HG03354 (cell line): ENCODE results near the gene RBPJ.
A peak's percentile ranks its signal among the peaks of the same experiment; 100 is the strongest.
"Not testable (repeated sequence)": the region's sequence is repeated elsewhere in the genome, so short reads cannot be mapped to it uniquely, and the experiment has no call there.

Experiments used
- ATAC-seq: cut with Tn5 transposase; IDR thresholded peaks from one replicate; pipeline ENCODE4 v1.9.1; 2021; ENCODE audit warnings: mild to moderate bottlenecking; ENCODE audit not compliant: unreplicated experiment, poor library complexity, severe bottlenecking

RBPJ gene

DNA sequence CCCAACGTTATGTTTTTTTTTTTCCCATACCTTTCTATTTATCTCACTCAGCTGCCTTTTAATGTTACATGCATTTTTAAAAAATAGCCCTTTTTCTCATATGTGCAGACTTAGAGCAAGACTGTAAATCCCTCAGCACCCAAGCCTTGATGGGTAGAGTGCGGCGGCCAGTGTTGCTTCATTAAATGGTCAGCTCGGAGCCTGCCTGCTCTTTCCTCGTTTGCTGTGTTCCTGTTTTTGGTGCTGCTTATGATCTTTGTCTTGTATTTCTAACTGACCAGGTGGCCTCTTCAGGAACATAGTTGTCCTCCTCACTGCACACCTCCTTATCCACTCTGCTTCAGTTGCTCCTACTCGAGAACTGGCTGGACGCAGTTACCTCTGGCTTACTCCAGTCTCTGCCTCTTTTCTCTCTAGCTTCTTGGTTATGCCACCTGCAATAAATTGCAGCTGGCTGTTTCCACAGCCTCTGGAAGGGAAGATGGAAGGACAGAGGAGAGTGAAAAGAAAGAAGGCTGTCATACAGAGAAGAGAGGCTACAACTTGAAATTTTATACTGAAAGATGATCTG, 10.7 kb downstream of the RBPJ start:
- ATAC-seq: no peak

DNA sequence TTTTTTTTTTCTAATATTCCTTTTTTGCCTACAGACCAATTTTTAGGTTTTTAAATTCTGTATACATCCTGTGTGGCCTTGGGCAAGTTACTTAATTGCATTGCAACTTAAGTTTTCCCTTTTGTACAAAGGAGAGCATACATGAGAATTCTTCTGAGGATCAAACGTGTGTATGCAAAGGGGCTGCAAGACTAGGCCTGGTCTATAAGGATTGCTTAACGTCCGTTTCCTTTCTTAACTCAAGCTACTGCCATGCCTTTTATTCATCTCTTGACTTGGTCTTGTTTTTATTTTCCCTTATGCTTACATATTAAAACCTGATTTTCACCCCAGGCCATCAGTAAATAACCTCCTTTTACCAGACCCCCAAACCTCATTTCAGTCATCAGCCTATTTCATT, 13.6 kb downstream of the RBPJ start:
- no peak for ATAC-seq

GRCh38 chr4:26337612-26338011, 16.8 kb downstream of the RBPJ start:
- no peak for ATAC-seq

DNA sequence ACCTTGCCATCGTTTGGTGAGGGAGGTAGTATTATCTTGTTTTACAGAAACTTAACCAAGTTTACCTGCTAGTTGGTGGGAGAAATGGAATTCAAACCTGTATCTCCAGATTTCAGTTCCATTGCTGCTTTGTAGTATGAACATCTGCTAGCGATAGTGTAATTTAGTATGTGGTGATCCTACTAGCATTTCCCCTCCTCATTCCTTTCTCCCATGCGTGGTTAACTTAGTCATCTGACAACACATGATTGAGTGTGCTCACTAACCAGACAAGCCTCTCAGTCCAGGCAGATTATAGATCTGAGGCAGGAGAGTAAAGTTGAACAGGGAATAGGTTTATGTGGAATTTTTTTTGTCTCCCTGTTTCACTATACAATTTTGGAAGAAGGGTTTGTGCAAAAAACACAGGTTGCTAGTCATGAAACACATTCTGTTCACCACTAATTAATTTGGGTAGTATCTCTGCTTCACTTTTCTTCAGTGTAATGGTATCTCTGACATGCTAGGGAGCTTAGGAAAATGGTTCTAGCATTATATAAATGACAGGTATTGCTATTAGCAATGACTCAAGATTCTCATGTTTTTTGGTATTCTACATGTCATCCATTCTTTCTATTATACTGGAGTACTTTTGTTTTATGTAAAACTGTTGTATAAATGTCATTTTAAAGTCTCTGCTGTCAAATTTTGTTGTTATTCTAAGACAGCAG, 21.7 kb downstream of the RBPJ start:
- no peak for ATAC-seq

DNA sequence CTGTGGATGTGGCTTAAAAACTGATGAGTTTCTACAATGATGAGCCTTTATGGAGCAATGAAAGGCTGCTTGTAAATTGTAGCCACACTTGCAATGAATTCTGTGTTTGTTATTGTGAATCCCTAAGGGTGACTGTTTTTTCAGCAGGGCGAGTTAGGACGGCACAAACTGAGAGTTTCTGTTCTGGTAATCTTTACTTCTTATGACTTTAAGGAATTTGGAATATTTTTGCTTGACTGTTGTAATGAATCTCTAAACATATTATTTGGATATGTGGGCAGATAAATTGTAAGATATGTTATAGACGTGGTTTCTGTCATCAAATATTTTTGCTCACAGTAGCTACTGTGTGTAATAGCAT, 22.2 kb downstream of the RBPJ start:
- no peak for ATAC-seq

- no peak for ATAC-seq
These were observed 24.2 kb downstream of the RBPJ start for GRCh38 chr4:26344901-26345564.

GRCh38 chr4:26345565-26345938, 24.7 kb downstream of the RBPJ start:
- ATAC-seq: no peak

DNA sequence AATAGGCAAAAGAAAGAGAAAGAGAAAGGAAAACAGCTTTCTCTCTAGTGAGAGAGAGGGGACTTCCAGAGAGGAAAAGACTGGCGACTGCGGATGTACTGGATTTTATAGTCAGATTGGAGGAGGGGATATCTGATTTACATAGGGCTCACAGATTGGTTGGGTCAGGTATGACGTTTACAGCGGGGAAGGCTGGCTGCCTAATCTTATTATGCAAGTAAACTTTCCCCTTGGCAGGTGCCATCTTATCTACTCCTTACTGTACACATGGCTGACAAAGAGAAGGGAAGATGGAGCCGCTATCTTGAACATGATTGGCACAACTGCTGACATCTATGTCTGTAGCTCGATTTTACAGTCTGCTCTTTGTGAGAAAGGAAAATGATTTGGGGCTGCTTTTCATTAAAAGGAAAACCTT, 25.4 kb downstream of the RBPJ start:
- no peak for ATAC-seq

GRCh38 chr4:26349496-26349895, 28.7 kb downstream of the RBPJ start:
- ATAC-seq: peak; percentile 70

DNA sequence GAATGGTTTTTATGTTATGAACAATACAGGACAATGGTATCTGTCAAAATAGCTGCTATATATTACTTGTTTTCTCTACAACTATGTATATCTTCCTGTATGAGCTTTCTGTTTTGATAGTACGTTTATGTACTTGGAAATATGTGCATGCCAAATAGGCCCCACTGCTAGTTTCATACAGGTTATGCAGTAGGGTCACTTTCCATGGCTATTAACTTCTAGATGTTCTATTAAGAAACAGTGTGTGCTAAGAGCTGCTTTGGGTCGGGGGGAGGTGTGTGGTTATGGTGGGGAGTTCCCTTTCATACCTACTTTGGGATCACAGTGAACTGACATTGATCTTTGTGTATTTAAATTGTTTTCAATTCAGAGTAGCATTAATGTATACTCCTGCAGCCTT, 30.9 kb downstream of the RBPJ start:
- peak; percentile 52 for ATAC-seq

GRCh38 chr4:26354491-26354890, 33.7 kb downstream of the RBPJ start:
- no peak for ATAC-seq

DNA sequence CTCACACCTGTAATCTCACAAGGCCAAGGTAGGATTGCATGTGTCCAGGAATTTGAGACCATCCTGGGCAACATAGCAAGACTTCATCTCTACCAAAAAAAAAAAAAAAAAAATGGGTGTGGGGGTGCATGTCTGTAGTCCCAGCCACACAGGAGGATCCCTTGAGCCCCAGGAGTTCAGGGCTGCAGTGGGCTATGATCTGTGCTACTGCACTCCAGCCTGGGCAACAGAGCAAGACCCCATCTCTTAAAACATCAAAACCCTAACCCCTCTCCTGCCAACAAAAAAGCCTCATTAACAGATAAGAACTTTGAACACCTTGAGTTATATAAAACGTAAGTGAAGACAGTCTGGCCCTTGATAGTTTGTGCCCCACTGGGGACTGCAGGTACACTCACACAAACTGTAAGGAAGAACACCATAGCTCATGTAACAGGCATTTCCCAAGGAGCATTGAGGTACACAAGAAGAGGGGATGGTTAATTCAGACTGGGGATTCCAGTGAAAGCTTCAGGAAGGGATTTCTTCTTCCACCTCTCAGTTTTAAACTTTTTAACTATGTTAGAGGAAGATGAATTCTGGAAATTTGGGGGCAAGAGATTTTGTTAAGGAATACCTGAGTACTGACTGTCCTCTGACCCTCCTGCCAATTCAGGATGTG, 34.7 kb downstream of the RBPJ start:
- ATAC-seq: no peak

DNA sequence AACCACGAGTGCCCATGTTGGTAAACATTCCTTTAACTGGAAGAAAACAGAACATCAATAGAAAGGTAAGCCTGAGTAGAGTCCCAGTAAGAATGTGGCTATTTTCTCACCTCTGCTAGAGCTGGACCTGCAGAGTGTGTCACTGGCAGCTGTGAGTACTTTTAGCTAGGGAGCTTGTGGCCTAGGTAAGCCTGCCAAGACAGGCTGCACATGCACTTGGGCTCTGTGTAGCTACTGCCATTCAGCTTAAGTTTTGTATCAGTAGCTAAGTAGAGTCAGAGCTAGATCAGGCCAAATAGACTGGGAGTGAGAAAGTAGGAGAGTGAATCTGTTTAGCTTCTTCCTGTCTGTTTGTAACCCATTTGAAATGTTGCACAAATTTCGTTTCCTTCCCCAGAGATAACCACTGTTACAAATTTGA, 35.3 kb downstream of the RBPJ start:
- peak; percentile 51 for ATAC-seq

DNA sequence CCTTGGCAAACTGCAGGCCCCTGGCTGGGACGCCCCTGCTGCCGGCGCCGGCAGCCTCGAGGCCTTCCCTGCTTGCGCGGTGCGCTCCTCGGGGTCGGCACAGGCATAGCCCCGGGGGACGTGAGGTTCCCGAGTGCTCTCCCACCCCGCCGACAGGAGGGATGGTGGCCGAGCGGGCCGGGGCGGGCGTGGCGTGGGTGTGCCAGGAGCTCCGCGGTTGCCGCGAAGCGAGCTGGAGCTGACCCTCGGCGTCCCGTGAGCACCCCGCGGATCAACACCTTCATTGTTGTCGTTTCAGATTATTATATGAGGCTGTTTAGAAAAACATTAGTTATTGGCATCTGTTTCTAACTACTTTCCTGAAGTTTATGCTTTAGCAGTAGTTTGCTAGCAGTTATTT, 38.7 kb downstream of the RBPJ start:
- ATAC-seq: not testable (repeated sequence)

DNA sequence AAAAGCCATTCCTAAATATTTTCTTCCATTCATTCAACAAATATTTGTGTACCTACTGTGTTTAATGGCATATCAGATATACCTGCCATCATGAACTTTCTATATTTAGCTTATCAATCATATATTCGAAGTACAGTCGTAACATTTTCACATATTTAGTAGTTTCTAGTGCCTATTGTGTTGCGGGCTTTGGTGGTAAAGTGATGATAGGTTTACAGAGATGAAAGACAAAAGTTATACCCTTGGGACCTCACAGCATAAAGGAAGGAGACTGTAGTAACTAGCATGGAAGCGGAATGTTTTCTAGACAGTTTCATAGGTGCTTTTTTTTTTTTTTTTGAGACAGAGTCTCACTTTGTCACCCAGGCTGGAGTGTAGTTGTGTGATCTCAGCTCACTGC, 39.5 kb downstream of the RBPJ start:
- ATAC-seq: no peak

DNA sequence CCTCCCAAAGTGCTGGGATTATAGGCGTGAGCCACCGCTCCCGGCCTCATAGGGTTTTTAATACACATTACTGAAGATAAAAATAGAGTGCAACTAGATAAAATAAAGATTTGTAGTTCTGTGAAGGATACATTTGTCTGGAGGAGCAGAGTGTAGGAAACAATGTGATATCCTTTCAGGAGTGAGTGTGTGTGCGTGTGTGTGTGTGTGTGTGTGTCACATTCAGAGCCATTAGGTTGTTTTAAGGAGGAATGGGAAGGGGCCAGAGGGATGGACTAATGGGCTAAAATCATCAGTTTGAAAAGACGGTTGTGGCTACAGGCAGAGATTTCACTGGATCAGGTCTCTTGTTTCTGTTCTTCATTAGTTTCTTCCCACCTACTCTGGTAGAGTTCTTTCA, 40.0 kb downstream of the RBPJ start:
- ATAC-seq: no peak

DNA sequence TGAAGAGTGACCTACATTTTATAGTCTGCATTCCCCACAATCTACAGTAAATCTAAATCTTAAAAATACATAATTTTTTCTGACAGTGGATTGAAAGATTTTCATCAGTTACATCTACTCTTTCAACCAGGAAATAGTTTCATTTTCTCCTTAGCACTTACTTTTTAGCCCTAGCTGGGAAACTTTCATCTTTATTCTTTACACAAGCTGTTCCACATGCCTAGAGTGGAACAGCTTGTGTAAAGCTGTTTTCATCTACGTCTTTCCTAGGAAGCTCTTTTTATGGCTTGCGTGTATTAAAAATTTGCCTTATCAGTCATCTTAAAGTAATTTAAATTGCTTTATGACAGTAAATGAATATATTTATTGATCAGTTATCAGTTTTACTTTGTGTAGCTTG, 40.5 kb downstream of the RBPJ start:
- no peak for ATAC-seq

- no peak for ATAC-seq
These were observed 42.1 kb downstream of the RBPJ start for GRCh38 chr4:26362745-26363439.

- peak; percentile 70 for ATAC-seq
These were observed 44.8 kb downstream of the RBPJ start for GRCh38 chr4:26365537-26366150.

DNA sequence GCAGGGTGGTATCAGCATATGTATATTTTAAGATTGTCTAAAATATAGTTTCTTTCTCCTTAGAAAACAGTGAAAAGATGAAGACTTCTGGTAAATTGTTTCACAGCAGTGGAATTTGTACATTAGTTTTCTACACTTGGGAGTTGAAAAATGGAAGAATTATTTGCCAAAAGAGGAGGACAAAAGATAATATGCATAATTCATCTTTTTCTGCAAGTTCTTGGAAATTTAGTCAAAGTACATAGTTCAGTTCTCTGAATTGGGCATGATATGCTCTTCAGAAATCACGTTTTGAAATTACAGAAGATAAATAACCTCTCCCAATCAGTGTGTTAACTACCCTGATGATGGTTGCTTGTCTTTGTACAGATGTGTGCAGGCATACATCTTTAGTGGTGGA, 47.0 kb downstream of the RBPJ start:
- no peak for ATAC-seq
